HL-60 (cell line): ENCODE results near the gene EIF4EBP2.

Experiments used
- CTCF ChIP-seq: IDR thresholded peaks from one replicate; pipeline ENCODE4 v1.5.1; 2011; ENCODE audit warnings: low read length, control low read depth, inconsistent platforms; ENCODE audit not compliant: insufficient read depth
- GABPA ChIP-seq: IDR thresholded peaks from 2 replicates; pipeline ENCODE4 v1.6.1; 2012; ENCODE audit warnings: low read depth
- POLR2AphosphoS5 ChIP-seq: IDR thresholded peaks from 2 replicates; pipeline ENCODE4 v1.6.1; 2012; ENCODE audit warnings: low read depth
- REST ChIP-seq: IDR thresholded peaks from 2 replicates; pipeline ENCODE4 v1.6.1; 2012; ENCODE audit warnings: low read depth; ENCODE audit not compliant: insufficient replicate concordance

GRCh38 chr10:70435241-70436085 lies 31.5 kb downstream of the EIF4EBP2 start:
- no peak for TF ChIP-seq REST
- no peak for TF ChIP-seq GABPA
- TF ChIP-seq CTCF, result no peak
- no peak for TF ChIP-seq POLR2AphosphoS5
